ENCODE results near the gene TNNI3.
"Not testable (repeated sequence)": the region's sequence is repeated elsewhere in the genome, so short reads cannot be mapped to it uniquely, and the experiment has no call there.

TNNI3 gene

DNA sequence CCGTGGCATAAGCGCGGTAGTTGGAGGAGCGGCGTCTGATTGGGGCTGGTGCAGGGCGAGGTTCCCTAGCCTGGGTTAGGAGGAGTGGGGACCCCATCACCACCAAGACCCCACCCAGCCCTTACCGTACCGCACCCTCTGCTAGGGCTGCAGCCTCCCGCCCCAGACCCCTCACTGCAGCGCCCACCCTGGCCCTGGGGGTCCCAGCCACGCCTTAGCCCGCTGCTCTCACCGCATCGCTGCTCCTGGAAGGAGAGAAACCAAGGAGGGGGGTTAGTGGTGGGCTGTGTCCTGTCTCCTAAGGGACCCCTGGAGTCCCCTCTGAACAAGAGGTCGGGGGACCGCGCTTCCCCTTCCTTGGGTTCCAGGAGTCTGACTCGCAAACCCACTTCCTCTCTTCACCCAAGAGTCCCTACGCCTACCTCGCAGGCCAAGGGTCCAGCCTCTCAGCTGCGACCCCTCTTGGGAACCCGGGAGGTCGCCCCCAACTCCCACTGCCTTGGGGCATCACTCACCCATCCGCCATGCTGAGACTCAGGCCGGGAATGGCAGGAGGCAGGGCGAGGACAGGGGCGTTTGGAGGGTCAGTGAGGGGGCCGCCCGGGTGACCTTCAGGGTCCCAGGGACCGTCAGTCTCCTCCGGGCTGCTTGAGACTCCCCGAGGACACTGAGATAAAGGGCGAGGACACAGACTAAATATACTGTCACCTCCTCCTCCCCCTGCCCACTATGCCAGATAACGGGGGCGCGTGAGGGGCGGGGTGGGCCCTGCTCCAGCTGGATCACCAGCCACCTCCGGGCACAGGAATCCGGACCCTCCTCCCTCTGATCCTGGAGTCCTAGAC is at the start of gene TNNI3:
Gene TNNI3, minus strand, starts transcription at position 669 of the 845 bp plus-strand sequence. Its CDS starts 143 bp downstream, at position 526.
- Histone ChIP-seq H3K79me2 (ENCODE audit: control insufficient read depth, low read length) (no peaks in the 10 kb centered on the region), H3K4me2 (ENCODE audit: low read length) (no peak within 1 kb of the TSS), H3K9me2 (replicated peaks; ENCODE audit: control insufficient read depth, low read length) (no peaks in the 10 kb centered on the region), H3K36me3 (ENCODE audit: control insufficient read depth, low read length) (no peaks in the 10 kb centered on the region), H3F3A (ENCODE audit: control insufficient read depth, insufficient read depth) (peaks cover 4% of the 10 kb centered on the region), H3K27me3 (ENCODE audit: control insufficient read depth, low read length) (no peaks in the 10 kb centered on the region), H3K9me3 (ENCODE audit: control insufficient read depth, insufficient read depth, low read length) (peaks cover 20% of the 10 kb centered on the region), H3K27ac (ENCODE audit: low read depth, low read length) (no peak within 1 kb of the TSS), H4K20me1 (ENCODE audit: control insufficient read depth, insufficient read depth, low read depth, low read length) (no peaks in the 10 kb centered on the region), H3K4me1 (ENCODE audit: control insufficient read depth, low read length) (peaks cover 16% of the 10 kb centered on the region), H3K4me3 (ENCODE audit: low read length) (no peak within 1 kb of the TSS)
- no peak for TF ChIP-seq EZH2phosphoT487 (IDR thresholded peaks at IDR 0.05; ENCODE audit: borderline replicate concordance, low read length)
- TF ChIP-seq, protein P1, sequence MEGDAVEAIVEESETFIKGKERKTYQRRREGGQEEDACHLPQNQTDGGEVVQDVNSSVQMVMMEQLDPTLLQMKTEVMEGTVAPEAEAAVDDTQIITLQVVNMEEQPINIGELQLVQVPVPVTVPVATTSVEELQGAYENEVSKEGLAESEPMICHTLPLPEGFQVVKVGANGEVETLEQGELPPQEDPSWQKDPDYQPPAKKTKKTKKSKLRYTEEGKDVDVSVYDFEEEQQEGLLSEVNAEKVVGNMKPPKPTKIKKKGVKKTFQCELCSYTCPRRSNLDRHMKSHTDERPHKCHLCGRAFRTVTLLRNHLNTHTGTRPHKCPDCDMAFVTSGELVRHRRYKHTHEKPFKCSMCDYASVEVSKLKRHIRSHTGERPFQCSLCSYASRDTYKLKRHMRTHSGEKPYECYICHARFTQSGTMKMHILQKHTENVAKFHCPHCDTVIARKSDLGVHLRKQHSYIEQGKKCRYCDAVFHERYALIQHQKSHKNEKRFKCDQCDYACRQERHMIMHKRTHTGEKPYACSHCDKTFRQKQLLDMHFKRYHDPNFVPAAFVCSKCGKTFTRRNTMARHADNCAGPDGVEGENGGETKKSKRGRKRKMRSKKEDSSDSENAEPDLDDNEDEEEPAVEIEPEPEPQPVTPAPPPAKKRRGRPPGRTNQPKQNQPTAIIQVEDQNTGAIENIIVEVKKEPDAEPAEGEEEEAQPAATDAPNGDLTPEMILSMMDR (IDR thresholded peaks at IDR 0.05; ENCODE audit: low read depth, low read length, poor library complexity, severe bottlenecking), result no peak

DNA sequence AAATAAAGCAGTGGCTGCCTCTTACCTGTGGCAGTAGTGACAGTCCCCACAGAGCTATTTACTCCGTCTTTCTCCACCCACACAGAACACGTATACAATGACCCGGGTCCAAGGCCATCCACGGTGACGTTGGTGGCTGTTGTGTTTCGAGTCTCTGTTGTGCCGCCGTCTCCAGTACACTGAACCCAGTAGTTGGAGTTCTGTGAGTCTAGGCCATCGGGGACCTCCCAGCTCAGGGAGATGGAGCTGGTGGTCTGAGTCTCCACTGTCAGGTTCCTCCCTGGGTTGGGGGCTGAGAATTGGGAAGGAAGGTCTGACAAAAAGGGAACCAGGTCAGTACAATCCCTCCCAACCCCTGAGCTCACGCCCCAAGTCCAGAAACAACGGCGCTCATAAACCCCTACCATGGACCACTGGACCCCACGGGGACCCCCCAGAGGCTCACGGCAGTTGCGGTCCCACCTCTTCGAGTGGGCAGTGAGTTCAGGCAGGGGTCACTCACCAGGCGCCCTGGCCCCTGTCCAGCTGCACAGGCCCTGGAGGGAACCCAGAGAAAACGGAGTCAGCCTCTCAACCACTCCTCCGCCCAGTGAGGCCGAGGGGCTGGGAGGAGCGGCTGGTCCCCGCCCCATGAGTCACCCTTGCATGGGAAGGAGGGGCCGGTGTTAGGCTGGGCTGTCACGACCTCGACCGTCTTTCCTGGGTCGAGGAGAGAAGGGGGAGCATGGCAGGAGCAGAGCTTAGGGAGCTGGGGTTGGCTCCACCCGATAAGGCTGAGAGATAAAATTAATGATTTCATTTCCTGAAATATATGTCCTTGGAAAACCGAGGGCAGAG is 49.4 kb upstream of the TNNI3 start:
- H3F3A ChIP-seq (ENCODE audit: control insufficient read depth, insufficient read depth), result no peaks in the 10 kb centered on the region
- TF ChIP-seq, protein P1 (IDR thresholded peaks at IDR 0.05; ENCODE audit: low read depth, low read length, poor library complexity, severe bottlenecking), result no peak
- TF ChIP-seq EZH2phosphoT487 (IDR thresholded peaks at IDR 0.05; ENCODE audit: borderline replicate concordance, low read length), result no peak
- H3K9me2 ChIP-seq (replicated peaks; ENCODE audit: control insufficient read depth, low read length), result no peaks in the 10 kb centered on the region
- H3K79me2 ChIP-seq (ENCODE audit: control insufficient read depth, low read length), result no peaks in the 10 kb centered on the region
- peaks cover 2% of the 10 kb centered on the region; the same call in 1 of the 2 replicates for H3K27me3 ChIP-seq (ENCODE audit: control insufficient read depth, low read length)
- H3K36me3 ChIP-seq (ENCODE audit: control insufficient read depth, low read length), result no peaks in the 10 kb centered on the region
- H3K27ac ChIP-seq (ENCODE audit: low read depth, low read length), result no peak overlapping the region
- no peaks in the 10 kb centered on the region for H4K20me1 ChIP-seq (ENCODE audit: control insufficient read depth, insufficient read depth, low read depth, low read length)
- H3K9me3 ChIP-seq (ENCODE audit: control insufficient read depth, insufficient read depth, low read length), result no peaks in the 10 kb centered on the region
- H3K4me3 ChIP-seq (ENCODE audit: low read length), result no peak overlapping the region
- no peak overlapping the region for H3K4me2 ChIP-seq (ENCODE audit: low read length)
- peaks cover 9% of the 10 kb centered on the region for H3K4me1 ChIP-seq (ENCODE audit: control insufficient read depth, low read length)

DNA sequence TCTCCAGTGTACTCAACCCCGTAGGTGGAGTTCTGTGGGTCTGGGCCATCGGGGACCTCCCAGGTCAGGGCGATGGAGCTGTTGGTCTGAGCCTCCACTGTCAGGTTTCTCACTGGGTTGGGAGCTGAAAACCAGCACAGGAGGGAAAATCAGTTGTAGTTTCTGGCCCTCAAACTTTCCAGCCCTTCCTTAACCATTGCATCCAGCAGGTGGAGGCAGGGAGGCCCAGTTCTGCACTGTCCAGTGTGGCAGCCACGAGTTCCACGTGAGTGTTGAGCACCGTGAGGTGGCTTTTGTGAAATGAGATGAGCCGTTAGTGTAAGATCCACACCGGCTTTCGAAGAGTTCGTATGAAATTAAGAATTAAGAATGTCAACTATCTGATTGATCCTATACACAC is 44.7 kb upstream of the TNNI3 start:
- H3K4me3 ChIP-seq (ENCODE audit: low read length); H3K27me3 ChIP-seq (ENCODE audit: control insufficient read depth, low read length); H3K9me2 ChIP-seq (replicated peaks; ENCODE audit: control insufficient read depth, low read length); H3K79me2 ChIP-seq (ENCODE audit: control insufficient read depth, low read length); H3K4me1 ChIP-seq (ENCODE audit: control insufficient read depth, low read length); H3K27ac ChIP-seq (ENCODE audit: low read depth, low read length); H3K4me2 ChIP-seq (ENCODE audit: low read length); H3K9me3 ChIP-seq (ENCODE audit: control insufficient read depth, insufficient read depth, low read length); H3F3A ChIP-seq (ENCODE audit: control insufficient read depth, insufficient read depth); H4K20me1 ChIP-seq (ENCODE audit: control insufficient read depth, insufficient read depth, low read depth, low read length); H3K36me3 ChIP-seq (ENCODE audit: control insufficient read depth, low read length): not testable (repeated sequence)
- TF ChIP-seq, protein P1 (IDR thresholded peaks at IDR 0.05; ENCODE audit: low read depth, low read length, poor library complexity, severe bottlenecking), result peak; percentile 14

All from DOHH2 (cell line).